LHCN-M2 (cell line): Measurements from ENCODE around the gene SP2. TPM values are rescaled to one million over a fixed set of nuclear protein-coding genes. Genes with fewer than 3 reads are reported as not detected.

Experiments
- DNase-seq: peaks from one replicate; pipeline ENCODE4 v3.0.0-alpha.2; 2012; ENCODE audit warnings: low read depth
- polyA plus RNA-seq: library from polyadenylated mRNA; unstranded; fragments of >200 nt; gene quantifications from one replicate; pipeline ENCODE4 v1.2.1, GENCODE V29; 2012; ENCODE audit warnings: missing spikeins
- total RNA-seq: library from RNA; depleted of rRNA; stranded (reverse); fragments of >200 nt; gene quantifications from 2 replicates; pipeline ENCODE4 v1.2.3, GENCODE V29; 2014; rRNA removed

The SP2 gene
- total RNA-seq, result 1.7 and 3.4 TPM in 2 replicates
- 12.0 TPM for polyA plus RNA-seq

DNA sequence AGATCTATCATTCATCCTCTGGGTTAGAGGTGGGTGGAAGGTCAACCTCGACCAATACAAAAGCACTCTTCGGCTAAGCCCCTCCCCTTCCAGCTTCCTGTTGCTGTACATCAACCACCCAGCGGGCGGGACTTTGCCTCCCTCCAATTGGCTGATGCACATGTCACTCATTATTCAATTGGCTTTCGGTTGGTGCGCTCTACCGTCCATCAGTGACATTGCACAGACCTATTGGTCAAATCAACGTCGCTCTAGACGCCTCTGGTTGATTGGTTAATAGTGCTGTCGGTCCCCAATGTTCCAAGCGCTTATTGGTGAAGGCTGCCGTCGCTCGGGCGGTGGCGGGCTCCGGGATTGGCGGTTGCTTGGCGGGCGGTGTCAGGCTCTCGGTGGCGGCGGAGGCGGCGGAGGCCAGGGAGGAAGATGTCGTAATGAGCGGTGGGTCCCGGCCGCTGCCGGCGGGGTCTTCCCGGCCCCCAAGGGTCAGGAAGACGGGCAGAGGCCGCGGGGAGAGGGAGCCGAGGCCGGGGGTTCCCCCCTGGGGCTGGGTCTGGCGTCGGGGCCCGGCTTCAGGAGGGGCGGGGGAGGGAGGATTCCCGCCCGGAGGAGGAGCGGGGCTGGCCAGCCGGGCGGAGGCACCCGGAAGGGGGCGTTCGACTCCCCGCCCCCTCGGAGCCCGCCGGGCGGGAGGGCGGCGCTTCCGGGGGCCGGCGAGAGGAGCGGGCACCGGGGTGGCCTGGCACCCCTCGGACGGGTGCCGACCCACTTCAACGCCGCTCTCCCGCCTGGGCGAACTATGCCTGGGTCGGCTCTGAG lies at the start of gene SP2:
SP2 (plus strand) TSS at position 381 of the 816 bp plus-strand sequence; CDS start at position 432, 51 bp downstream.
- DNase-seq, result peak; percentile 100

DNA sequence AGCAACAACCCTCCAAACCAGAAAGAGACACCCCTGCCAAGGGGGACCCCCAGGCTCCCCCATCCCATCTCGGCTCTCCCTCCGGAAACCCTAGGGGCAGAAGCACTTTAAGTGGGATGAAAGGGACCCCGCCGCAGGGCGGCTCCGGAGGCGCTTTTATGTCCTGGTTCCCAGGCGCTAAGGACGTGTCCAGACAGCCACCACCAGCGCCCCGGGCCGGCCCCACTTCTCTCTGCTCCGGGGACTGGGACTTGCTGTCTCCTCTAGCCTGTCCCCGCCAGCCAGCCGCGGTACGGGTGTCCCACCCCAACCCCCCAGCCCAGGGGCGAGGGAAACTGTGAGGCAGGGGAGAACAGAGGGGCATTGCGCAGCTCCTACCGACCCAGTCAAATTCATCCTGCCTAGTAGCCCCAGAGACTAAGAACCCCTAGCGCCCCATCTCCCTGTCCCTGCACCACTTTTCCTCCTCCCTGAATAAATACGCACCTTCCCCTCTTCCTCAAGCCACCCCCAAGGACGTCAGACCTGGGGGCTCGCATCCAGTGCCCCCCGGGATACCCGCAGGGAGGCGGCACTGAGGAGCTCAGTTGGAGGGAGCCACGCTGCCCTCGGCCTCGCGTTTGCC lies 49.2 kb upstream of the SP2 start:
- no peak for DNase-seq

DNA sequence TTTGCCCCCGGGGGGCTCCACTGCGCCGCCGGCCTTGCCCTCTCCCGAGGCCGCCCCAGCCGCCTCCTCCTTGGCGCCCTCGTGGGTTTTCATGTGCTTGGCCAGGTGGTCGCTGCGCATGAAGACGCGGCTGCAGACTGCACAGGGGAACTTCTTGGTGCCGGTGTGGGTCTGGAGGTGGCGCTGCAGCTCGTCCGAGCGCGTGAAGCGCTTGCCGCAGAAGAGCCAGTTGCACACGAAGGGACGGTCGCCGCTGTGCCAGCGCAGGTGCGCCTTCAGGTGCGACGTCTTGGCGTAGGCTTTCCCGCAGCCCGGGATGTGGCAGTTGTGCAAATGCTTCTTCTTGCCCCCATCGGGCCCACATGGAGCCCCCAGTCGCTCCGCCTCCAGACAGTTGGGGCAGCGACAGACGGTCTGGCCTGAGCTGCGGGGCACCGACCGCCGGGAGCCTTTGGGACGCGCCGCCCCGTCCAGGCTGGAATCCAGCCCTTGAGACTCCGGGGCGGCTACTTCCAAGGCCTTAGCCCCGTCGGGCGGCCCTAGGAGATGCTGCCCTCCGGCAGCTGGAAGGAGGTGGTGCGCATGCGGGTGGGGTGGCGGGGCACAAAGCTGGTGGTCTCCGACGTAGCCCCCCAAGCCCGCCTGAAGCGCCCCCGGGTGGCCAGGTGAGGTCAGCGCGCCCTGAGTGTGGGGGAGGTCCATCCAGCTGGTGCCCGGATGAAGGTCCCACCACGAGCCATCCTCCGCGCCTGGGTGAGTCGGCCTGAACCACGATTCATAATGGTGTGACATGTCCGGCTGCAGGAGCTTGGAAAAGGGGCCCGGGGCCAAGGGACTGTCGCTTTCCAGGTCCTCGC lies 48.5 kb upstream of the SP2 start:
- DNase-seq, result no peak

DNA sequence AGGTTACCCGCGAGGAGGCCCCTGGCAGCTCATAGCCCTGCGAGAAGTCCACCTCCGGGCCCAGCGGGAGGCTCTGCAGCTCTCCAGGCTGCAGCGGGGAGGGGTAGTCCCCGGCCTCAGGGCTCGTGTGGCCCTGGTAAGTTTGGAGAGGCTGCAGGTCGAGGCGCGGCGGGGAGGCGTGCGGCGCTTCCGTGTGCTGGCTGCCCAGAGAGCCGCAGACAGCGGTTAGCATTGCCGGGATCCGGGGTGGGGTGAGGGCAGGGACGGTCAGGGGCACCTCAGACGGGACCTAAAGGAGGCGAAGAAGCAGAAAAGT lies 47.9 kb upstream of the SP2 start:
- no peak for DNase-seq

DNA sequence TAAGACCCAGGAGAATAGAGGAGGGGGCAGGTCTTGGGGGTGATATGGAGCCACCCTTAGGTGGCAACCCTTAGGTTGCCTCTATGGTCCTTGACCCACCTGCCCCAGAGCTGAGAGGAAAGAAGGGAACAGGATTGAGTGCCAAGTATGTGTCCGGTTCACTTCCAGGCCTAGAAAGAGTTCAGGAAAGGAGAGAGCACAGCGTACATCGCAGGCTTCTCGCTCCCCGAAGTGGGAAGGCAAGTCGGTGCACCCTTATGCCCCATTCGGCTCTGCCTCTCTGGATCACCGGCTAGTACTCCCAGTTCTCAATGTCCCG lies 45.7 kb upstream of the SP2 start:
- no peak for DNase-seq

DNA sequence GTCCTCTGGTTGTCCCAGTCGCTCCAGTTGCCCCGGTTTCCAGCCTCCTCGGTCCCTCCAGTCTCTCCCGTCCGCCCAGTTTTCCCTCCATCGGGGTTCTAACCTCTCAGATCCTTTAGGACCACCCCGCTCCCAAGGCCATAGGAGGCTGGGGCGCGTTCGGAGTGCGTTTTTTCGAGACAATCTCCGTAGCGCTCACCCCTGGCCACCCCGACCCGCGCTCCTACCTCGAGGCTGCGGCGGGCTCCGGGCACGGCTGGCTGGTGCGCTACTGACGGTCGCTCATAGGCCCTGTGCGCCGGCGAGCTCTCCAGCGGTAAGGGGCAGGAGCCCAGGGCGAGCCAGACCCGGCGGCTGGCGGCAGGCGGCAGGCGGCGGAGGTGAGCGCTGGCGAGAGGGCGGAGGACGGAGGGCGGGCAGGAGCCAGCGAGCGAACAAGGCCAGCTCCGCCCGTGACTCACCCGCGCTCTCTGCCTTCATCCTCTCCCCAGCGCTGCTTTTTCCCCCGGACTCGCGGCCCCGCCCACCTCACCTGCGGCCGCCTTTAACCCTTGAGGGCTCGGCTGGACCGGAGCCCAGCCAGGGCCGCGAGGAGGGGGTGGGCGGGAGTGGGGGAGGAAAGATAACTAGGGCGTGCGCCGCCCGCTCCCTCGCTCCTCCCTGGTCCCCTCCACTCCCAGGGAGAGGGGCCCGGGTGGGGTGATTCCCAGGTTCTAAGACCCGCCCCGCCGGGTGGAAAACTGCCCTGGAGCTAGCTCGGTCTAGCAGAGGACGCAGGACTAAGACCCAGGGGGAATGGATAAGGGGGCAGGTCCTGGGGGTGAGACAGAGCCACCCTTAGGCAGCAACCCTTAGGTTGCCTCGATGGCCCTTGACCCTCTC lies 45.1 kb upstream of the SP2 start, which contains the start of gene SP6:
SP6 (minus strand) TSS at position 472 of the 882 bp plus-strand sequence. CDS start 2,734 bp downstream, outside the sequence.
- no peak for DNase-seq

DNA sequence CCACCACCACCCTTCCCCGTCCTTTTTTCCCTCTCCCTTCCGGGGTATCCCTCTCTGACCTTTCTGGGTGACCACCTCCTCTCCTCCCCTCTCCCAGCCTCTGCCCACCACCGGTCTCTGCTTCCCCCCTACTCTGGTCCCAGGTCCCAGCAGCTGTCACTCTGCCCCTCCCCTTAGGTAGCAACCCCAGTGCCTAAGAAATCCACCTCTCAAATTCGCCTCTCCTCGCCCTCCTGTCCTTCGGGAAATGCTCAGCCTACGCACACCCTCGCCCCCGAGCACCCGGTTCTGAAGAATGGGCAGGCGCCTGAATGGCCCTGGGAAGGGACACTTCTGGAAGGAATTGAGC lies 44.3 kb upstream of the SP2 start:
- no peak for DNase-seq

DNA sequence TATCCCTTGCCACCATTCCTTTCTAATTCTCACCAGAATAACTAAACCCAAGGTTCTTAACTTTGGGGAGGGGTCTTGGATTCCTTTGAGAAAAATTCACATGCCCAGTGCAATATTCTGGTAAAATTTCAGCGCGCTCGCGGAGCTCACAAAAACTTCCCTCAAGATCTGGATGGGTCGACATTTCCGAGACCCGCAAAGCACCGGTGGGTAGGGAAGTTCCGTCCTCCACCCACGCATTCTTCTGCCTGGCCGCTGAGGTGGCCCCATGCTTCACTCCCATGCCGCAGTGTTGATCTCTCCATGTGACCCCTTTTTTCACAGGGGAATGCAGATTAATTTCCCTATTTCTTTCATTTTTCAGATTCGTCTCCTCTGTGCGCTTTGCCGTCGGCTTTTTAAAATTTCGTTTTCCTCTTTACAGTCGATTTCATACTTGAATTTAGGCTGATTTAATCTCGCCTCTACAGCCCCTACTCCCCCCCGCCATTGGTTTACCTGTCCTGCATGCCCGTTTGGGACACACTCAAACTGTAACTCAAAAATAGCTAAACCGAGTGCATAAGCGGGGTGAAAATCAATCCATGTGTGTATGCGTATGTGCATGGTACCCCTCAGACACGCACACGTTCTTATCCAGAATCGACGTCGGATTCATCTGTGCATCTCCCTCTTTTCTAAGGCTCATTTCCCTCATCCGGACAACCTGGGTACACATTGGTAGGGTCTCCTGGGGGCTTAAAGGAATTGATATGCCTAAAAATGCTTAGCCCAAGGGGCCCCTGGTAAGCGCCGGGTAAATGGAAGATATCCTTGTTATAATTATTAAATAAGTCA lies 43.7 kb upstream of the SP2 start:
- DNase-seq, result no peak

DNA sequence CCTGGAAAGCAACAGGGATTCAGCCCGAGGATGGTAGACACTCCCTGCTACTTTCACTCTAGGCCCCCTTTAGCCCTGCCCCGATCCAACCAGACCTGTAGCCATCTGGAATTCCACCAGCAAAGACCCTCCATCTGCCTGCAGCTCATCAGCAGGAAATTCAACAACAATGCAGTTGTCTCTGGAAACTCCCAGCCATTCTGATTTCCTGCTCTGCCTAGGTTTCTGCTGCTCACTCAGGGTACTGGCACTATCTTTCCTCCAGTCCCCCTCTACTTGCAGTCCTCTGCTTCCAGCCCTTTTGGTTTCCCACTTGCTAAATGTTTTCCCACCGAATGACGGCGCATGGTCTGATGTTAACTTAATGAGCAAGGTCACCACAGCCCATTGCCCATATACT lies 42.4 kb upstream of the SP2 start:
- no peak for DNase-seq

DNA sequence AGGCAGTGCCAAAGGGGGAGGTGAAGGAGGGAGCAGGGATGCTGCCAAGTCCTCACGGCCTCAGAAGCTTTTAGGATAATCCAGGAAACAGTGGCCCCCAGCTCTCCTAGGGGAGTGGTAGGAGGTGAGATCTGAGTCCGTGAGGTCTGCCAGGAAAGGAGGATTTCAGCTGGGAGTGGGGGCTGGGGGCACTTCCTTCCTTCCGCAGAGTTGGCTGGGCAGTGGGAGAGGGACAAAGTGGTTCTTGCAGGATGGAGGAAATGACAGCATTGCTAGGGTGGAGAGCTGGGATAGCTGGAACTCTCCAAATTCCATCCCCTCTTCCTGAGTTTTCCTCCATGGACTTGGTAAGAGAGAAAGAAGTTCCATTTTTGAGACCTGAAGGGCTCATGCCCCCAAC lies 40.3 kb upstream of the SP2 start:
- DNase-seq, result no peak

DNA sequence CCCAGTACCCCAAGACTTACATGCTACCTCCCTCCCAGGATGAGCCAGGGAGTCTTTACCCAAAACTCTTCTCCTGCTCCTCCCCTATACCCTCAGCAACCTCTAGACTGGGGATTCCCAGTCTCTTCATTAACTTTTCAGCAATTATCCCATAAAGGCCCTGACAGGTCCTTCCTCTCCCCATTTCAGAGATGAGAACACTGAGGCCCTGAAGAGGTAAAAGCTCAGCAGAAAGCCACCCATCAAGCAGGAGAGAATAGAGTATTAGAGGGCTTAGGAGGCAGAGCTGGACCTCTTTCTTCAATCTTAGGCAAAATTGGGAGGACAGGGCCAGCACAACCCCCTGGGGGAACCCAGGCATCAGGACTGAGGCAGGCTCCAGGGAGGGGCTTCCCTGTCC lies 39.2 kb upstream of the SP2 start:
- no peak for DNase-seq

DNA sequence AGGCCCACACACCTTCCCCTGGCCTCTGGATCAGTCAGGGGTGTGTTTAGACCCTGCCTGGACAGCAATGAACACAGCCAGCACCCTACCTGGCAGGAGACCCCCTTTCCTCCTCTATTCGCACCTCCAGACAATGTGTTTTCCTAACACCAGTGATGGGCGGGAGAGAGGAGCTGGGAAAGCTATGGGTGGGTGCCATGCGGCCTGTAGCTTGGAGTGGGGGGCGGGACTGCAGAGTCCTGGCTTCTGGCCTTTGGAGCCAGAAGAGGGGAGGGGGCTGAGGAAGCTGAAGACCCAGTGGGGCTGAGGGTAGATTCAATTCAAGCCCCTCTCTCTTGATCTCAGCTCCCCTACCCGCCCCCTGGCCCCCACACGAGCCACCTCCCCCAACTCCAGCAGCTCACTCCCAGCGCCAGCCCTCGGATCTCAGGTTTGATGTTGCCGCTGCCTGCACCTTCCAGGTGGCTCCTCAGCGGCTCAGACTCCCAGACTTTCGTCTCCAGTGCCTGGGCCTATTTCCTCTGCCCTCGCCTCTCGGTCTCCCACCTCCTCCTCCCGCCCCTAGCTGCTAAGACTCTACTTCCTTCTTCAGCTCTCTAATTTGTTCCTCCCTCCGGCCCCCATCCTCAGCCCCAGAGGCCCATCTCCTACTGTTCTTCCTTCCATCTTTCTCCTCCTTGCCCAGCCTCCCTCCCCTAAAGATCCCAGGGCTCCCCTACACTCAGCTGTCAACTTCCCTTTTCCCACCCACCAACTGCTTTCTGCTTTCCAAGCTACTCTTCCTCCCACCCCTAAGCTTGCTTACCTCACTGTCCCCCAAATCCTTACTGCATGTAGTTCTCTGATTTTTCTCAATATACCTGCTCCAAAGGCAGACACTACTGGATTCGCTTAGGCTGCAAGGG lies 38.2 kb upstream of the SP2 start:
- no peak for DNase-seq

DNA sequence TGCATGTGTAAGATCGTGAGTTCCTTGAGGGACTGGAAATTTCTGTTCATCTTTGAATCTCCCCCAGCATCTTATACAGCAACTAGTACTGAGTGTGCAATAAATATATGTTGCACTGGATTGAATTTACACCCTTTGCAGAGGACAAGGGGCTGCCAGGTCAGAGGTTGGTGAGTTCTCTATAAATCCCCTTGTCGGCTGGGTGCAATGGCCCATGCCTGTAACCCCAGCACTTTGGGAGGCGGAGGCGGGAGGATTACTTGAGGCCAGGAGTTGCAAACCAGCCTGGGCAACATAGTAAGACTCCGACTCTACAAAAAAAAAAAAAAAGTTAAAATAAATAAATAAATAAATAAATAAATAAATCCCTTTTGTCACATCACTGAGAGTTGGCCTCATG lies 35.6 kb upstream of the SP2 start:
- no peak for DNase-seq

DNA sequence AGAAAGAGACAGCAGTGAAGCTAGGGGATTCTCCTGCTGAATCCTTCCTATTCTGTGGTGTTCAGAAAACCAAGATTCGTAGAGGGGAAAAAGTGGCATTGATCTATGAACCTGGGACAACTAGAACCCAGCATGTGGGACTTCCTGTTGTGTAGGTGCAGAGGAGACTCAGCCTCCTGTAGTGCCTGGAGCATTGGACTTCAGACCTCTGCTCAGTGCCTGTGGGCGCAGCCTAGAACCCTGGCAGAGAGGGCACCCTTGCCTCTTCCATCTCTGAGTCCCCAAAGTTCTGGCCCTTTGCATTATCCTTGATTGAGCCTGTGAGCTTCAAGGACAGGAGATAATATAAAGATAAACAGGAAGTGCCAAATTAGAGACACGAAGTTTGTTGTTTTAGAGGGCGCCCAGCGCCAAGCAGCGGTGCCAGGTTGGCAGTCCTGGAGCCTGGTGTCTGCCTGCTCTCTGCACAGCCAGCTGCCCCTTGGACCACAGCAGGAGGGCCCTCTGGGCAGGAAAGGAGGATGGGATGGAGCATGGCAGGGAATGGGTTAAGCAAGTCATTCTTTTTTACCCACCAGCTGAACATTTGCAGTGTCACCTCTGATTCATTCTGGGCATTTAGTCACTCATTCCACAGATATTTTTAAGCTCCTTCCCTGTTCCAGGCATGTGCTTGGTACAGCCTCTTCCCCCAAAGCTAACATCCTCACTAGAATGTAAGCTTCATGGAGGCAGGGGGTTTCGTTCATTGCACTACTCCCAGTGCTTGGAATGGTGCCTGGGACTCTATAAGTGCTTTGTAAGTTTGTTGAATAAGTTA lies 33.2 kb upstream of the SP2 start:
- DNase-seq, result peak; percentile 94

DNA sequence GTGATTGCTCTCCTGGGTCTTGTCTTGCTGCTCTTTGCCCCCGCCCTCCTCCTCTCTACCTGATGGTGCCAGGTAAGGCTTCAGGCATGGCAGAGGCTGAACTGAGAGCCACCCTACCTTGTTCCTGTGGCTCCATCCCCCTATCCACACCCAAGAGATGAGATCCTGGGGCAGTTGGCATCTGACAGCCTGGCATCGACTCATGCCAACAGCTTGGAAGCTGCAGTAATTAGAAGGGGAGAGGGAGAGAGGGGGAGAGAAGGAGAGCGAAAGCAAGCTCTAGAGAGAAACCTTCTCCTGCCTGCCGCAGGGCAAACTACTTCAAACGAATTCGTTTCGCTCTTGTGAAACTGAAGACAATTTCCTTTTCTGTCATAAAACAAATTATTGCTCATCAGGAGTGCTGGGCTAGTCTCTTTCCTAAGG lies 31.2 kb upstream of the SP2 start:
- DNase-seq, result no peak

DNA sequence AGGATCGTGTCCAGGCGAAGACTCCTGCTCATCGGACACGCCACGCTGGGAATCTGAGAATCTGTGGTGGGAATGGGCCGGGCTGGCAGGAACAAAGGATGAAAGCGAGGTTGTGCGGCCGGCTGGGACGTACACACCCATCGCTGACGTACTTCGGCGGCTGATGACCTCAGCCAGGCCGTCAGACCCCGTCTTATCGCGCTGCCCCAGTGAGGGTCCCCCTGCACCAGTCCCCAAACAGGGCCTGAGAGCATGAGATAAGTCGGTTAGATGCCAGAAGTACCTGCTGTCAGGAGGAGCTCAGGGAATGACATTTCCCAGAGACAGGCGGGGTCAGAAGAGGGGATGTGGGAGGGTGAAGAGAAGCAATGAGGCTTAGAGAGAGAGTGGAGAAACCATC lies 29.1 kb upstream of the SP2 start:
- DNase-seq, result no peak

DNA sequence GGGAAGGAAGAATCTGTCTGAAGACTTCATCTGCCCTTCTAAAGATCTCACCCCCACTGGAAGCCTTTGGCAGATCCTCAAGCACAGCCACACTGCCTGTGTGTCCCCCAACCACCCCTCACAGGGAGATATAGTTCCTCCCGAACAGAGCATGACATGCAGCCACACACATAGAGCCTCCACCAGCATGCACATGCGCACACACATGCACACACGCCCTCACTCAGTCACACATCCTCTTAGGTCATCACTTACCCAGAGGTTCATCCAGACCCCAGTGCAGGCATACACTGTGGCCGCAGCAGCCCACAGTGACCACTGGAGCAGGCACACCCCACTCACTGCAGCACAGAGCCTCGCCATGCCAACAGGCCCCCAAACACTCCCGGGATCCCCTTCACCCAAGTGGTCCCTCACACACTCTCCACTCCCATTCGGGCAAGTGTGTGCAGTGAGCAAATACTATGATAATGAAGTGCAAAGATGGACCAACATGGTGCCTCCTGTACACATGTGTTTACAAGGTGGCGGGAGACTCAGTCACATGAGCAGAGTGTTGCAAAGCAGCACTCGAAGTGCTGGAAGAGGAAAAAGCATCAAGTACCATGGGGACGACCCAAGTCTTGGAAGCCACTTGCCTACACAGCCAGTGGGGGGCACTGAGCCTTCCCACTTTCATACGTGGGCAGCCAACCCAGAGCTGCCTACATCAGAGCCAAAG lies 28.1 kb upstream of the SP2 start:
- no peak for DNase-seq

DNA sequence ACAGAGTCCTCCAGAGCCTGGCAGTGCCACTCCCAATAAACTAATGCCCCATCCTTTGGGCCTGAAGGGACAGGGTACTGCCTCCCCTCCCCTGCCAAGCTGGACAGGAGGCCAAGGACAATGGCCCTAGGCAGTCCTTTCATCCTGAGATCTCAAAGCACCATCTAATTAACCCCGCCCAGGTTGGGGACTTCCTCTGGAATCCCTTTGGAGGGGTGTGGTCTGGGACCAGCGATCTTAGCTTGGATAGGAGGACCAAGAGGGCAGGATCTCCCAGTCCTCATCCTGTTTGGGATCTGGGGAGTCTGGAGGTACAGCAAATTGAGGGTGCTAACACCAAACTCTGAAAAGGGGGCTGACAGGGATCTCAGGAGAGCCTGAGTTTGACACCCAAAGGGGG lies 26.9 kb upstream of the SP2 start:
- DNase-seq, result no peak
